ENCODE measurements around the gene DBT.
"Not testable (repeated sequence)": the region's sequence is repeated elsewhere in the genome, so short reads cannot be mapped to it uniquely, and the experiment has no call there.

DBT gene

DNA sequence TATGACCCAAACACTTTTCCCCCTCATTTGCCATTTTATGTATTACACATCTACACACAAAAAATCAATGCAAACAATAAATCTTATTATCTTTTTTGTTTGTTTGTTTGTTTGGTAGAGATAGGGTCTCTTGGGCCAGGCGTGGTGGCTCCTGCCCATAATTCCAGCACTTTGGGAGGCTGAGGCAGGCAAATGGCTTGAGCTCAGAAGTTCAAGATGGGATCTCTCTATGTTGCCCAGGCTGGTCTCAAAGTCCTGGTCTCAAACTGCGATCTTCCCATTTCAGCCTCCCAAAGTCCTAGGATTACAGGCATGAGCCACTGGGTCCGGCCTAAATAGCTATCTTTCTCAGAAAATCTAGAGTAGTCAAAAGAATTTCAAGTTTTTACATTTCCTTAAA is 1.2 kb upstream of the DBT start:
- DNase-seq (ENCODE audit: low read depth in 2 of 2): no peak

GRCh38 chr1:100250264-100250663 is 630 bp upstream of the DBT start:
- DNase-seq (ENCODE audit: low read depth in 2 of 2): no peak

GRCh38 chr1:100249155-100249536 is 488 bp downstream of the DBT start:
- DNase-seq (ENCODE audit: low read depth in 2 of 2): no peak

- DNase-seq (ENCODE audit: low read depth in 2 of 2): no peak
Measured at GRCh38 chr1:100246738-100247137, 2.9 kb downstream of the DBT start.

DNA sequence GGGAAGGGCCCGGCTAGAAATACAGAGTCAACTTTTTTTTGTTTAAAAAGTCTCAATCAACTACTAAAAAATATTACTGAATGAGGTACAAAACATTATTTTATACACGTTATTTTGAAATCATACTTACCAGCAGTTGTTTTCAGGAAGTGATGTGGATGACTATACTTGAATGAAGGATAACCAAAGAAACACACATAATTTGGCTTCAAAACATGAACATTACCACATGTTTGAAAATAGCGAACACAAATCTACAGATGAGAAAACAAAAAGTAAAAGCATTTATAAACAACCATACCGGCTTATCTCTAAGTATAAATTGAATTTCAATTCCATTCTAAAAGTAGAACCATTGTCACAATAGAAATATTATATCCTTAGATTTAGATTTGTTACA is 9.0 kb downstream of the DBT start:
- DNase-seq (ENCODE audit: low read depth in 2 of 2): no peak

DNA sequence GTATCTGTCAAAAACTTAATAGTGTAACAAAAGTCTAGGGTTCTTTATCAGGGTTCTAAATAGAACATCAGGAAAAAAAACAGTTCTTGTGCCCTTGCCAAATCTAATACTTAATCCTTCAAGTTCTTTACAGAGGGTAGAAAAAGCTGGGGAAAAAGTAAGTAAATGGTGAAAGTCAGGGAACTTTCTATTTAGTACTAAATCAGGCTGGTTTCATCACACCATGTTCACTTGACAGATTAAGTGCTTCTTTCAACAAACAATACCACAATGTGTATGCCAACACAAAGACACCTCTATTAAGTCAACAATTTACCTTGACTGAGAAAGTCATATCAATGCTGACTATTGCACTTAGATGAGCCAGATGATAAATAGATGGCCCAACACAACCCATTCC is 9.7 kb downstream of the DBT start:
- DNase-seq (ENCODE audit: low read depth in 2 of 2): no peak

DNA sequence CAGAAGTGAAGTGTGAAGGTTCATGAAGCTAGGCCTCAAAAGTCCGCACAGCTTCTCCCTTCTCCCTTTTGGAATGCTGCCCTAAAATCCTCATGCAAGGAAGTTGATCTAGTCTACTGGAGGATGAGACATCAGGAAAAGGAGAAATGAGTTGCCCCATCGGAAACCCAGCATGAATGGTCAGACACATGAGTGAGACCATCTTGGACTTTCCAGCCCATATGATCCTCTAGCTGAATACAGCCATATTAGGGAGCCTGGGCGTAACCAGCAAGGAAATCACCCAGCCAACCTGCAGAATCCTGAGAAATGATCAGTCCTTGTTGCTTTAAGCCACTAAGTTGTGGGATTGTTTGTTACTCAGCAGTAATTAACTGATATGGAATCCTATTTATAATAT is 12.5 kb downstream of the DBT start:
- DNase-seq (ENCODE audit: low read depth in 2 of 2): no peak

DNA sequence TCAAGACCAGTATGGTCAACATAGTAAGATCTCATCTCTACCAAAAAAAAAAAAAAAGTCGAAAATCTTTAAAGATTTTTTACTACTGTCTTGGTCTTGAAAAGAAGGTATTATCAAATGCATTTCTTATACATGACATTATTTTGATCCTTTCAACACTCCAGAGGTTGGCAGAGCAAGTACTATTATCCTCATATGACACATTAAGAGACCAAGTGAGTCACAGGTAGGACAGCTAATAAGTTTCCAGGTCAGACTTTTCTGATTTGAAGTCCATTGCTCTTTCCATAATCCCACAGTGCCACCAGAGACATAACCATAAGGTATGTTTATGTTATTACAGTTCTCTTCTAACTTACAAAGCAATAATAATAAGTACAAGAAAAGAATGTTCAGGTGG is 15.2 kb downstream of the DBT start:
- DNase-seq (ENCODE audit: low read depth in 2 of 2): no peak

- DNase-seq (ENCODE audit: low read depth in 2 of 2): not testable (repeated sequence)
Measured at GRCh38 chr1:100233566-100233965, 16.1 kb downstream of the DBT start.

- no peak for DNase-seq (ENCODE audit: low read depth in 2 of 2)
Measured at GRCh38 chr1:100232156-100232555, 17.5 kb downstream of the DBT start.

GRCh38 chr1:100231721-100232120 is 17.9 kb downstream of the DBT start:
- no peak for DNase-seq (ENCODE audit: low read depth in 2 of 2)

- DNase-seq (ENCODE audit: low read depth in 2 of 2): no peak
Measured at GRCh38 chr1:100230765-100231164, 18.9 kb downstream of the DBT start.

DNA sequence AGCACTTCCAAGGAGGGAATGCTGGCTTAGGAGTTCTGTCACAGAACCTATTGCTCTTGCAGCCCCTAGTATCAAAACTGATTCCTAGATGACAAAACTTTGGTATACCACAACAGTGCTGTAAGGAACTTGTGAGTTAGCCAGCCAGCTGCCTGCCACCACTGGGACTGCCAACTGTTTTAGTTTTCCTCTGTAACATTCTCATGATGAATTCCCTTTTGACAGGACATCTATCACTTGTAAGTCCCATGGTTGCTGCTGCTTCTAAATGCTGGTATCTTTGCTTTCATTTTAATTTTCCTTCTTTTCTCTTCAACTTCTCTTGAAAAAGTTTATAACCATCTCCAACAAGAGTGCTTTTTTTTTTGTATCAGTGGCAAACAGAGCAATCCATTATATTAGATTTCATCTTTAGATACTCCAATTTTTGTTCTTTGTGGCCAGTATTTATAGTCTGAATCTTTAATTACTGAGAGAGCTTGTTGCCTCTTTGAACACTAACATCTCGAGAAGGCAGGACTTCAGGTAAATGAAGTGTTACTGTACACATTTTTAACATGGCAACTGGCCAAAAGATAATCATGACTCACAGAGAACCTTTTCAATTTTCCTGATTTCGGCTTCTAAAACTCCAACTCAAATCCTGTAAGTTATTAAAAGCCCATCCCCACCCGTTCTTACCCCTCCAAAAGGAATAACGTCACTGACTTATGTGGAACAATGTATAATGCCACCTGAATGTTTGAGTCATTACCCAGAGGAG is 19.8 kb downstream of the DBT start:
- no peak for DNase-seq (ENCODE audit: low read depth in 2 of 2)

GRCh38 chr1:100222428-100222827 is 27.2 kb downstream of the DBT start:
- DNase-seq (ENCODE audit: low read depth in 2 of 2): no peak

- DNase-seq (ENCODE audit: low read depth in 2 of 2): no peak
Measured at GRCh38 chr1:100219883-100220282, 29.8 kb downstream of the DBT start.

- DNase-seq (ENCODE audit: low read depth in 2 of 2): no peak
Measured at GRCh38 chr1:100219457-100219856, 30.2 kb downstream of the DBT start.

- no peak for DNase-seq (ENCODE audit: low read depth in 2 of 2)
Measured at GRCh38 chr1:100217834-100218233, 31.8 kb downstream of the DBT start.

DNA sequence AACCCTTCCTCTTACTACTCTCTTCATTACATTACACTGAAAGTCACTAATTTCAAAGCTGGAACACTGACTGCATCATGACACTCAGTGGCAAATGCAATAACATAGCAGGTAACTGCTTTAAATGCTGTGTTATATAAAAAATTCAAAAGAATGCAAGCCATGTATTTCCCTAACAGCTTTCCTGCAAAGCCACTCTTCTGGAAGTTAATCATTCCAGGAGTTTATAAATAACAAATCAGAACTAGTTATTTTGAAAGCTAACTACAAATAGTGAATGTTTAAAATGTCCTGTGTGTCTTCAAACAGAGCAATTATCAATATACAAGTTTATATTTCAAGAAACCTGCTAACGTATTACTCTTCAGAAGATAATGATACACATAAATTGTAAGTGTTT is 34.5 kb downstream of the DBT start:
- DNase-seq (ENCODE audit: low read depth in 2 of 2): no peak

GRCh38 chr1:100213141-100213540 is 36.5 kb downstream of the DBT start:
- DNase-seq (ENCODE audit: low read depth in 2 of 2): no peak

DNA sequence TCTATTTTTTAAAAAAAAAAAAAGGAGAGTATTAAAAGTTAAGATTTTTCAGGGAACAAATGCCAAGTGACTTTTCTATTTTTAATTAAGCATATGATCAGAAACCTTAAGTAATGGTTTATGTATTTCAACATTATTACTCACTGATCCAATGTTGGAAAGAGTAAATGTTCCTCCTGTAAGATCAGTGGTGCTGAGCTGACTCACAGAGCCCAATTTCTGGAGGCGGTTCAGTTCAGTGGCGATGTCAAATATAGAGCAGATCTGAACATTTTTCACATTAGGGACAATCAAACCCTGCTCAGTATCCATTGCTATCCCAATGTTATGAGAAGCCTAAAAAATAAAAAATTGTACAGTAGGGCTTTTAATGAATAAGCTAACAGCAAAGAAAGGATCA is 43.3 kb downstream of the DBT start:
- no peak for DNase-seq (ENCODE audit: low read depth in 2 of 2)

GRCh38 chr1:100205593-100205992 is 44.0 kb downstream of the DBT start:
- DNase-seq (ENCODE audit: low read depth in 2 of 2): not testable (repeated sequence)

GRCh38 chr1:100205103-100205502 is 44.5 kb downstream of the DBT start:
- DNase-seq (ENCODE audit: low read depth in 2 of 2): not testable (repeated sequence)

- not testable (repeated sequence) for DNase-seq (ENCODE audit: low read depth in 2 of 2)
Measured at GRCh38 chr1:100202703-100203102, 46.9 kb downstream of the DBT start.

DNA sequence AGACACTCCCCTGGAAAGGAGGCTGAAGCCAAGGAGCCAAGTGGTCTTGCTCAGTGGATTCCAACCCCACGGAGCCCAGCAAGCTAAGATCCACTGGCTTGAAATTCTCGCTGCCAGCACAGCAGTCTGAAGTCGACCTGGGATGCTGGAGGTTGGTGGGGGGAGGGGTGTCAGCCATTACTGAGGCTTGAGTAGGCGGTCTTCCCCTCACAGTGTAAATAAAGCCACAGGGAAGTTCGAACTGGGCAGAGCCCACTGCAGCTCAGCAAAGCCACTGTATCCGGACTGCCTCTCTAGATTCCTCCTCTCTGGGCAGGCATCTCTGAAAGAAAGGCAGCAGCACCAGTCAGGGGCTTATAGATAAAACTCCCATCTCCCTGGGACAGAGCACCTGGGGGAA is 49.6 kb downstream of the DBT start:
- DNase-seq (ENCODE audit: low read depth in 2 of 2): not testable (repeated sequence)

Measured in stimulated activated CD8-positive, alpha-beta memory T cell treated with anti-CD3 and anti-CD28 coated beads, Interleukin-15, amount 100 ng/mL, for 48 hours (primary cell).